HCT116 (cell line): ENCODE measurements around the gene AGER. TPM values are rescaled to one million over a fixed set of nuclear protein-coding genes. Genes with fewer than 3 reads are reported as not detected.

Source experiments
- ATAC-seq: fragments of 200-7000 bp; cut with Tn5 transposase; 2 replicates; pipeline ENCODE4 v1.9.1; 2020; ENCODE audit warnings: mild to moderate bottlenecking, moderate library complexity
- BruUV-seq: library from RNA; stranded (reverse); fragments of 400-500 nt; replicated peaks from 2 replicates; lab custom pipeline; 2021; lab: Mats Ljungman, UMichigan
- CTCF ChIA-PET: fragments of 300-600 bp; sonication (Branson Sonifier 250); formaldehyde crosslinking; loops from one replicate; lab custom pipeline; 2021; ENCODE audit warnings: antibody characterized with exemption; lab: Charles Lee
- POLR2A ChIA-PET: fragments of 300-600, 350-600 bp; sonication (Branson Sonifier 250); formaldehyde crosslinking; loops from one replicate; lab custom pipeline; 2021; ENCODE audit warnings: antibody characterized with exemption; lab: Charles Lee
- RAD21 ChIA-PET, 2 experiments: fragments of 300-600 bp; sonication (Branson Sonifier 250); formaldehyde crosslinking; loops; one replicate each; lab custom pipeline; 2023; ENCODE audit warnings: low total read pairs in 2 of 2; ENCODE audit not compliant: uncharacterized antibody in 2 of 2, unreplicated experiment in 2 of 2, low non-redundant PET in 1 of 2; lab: Charles Lee
- DNase-seq: peaks from one replicate; pipeline ENCODE4 v3.0.0-alpha.2; 2010; ENCODE audit warnings: low read depth, low spot score
- H2AFZ ChIP-seq: fragments of 200-600 bp; shearing (Covaris generic), sonication (generic); 2 replicates; pipeline ENCODE4 v1.6.1; 2017; ENCODE audit warnings: low read depth, mixed run types, mixed read lengths, antibody characterized with exemption, low read length; ENCODE audit not compliant: poor library complexity, severe bottlenecking
- H3K27ac ChIP-seq: 2 replicates; pipeline ENCODE4 v1.5.1; 2012; ENCODE audit warnings: low read depth, low read length
- H3K27me3 ChIP-seq: fragments of 200-600 bp; sonication (generic); 2 replicates; pipeline ENCODE4 v1.6.1; 2016; ENCODE audit warnings: mixed run types, low read length, mixed read lengths; ENCODE audit not compliant: insufficient read depth
- H3K36me3 ChIP-seq, 2 experiments: fragments of 200-500 bp in 1 of 2; fragments of 200-600 bp in 1 of 2; sonication (Bioruptor generic) in 1 of 2; sonication (generic) in 1 of 2; 2 replicates each; pipeline versions ENCODE4 v1.5.1 to v1.6.1; 2014 to 2016; ENCODE audit warnings: low read length in 2 of 2, inconsistent platforms in 1 of 2, mixed read lengths in 1 of 2, mixed run types in 1 of 2; ENCODE audit not compliant: insufficient read depth in 2 of 2, control insufficient read depth in 1 of 2
- H3K4me1 ChIP-seq, 2 experiments: fragments of 200-600 bp in 1 of 2; sonication (generic) in 1 of 2; 2 replicates each; pipeline versions ENCODE4 v1.5.1 to v1.6.1; 2012 to 2017; ENCODE audit warnings: low read length in 2 of 2, inconsistent platforms in 1 of 2, mild to moderate bottlenecking in 1 of 2, mixed read lengths in 1 of 2, mixed run types in 1 of 2, moderate library complexity in 1 of 2; ENCODE audit not compliant: insufficient read depth in 2 of 2, control insufficient read depth in 1 of 2
- H3K4me2 ChIP-seq: fragments of 200-600 bp; sonication (generic); 2 replicates; pipeline ENCODE4 v1.6.1; 2017; ENCODE audit warnings: mixed run types, low read length, mixed read lengths
- H3K4me3 ChIP-seq, 2 experiments: fragments of 200-600 bp in 1 of 2; sonication (generic) in 1 of 2; replicated peaks in 1 of 2; 2 replicates each; pipeline ENCODE4 v1.5.1; 2011 to 2016; ENCODE audit warnings: low read length in 2 of 2, control low read depth in 1 of 2, low read depth in 1 of 2, mild to moderate bottlenecking in 1 of 2, mixed read lengths in 1 of 2, mixed run types in 1 of 2
- H3K79me2 ChIP-seq: fragments of 200-600 bp; sonication (generic); 2 replicates; pipeline ENCODE4 v1.6.1; 2017; ENCODE audit warnings: mild to moderate bottlenecking, mixed run types, low read length, moderate library complexity, mixed read lengths; ENCODE audit not compliant: insufficient read depth
- H3K9ac ChIP-seq: fragments of 200-600 bp; sonication (generic); 2 replicates; pipeline ENCODE4 v1.6.1; 2016; ENCODE audit warnings: low read length, mixed read lengths
- H3K9me2 ChIP-seq: fragments of 200-600 bp; sonication (generic), shearing (Covaris generic); 2 replicates; pipeline ENCODE4 v1.6.1; 2017; ENCODE audit warnings: mixed run types, mild to moderate bottlenecking, moderate library complexity; ENCODE audit not compliant: insufficient read depth
- H3K9me3 ChIP-seq, 2 experiments: fragments of 200-500 bp in 1 of 2; fragments of 200-600 bp in 1 of 2; sonication (Bioruptor generic) in 1 of 2; sonication (generic) in 1 of 2; 2 replicates each; pipeline ENCODE4 v1.6.1; 2014 to 2017; ENCODE audit warnings: low read length in 2 of 2, mixed read lengths in 2 of 2, inconsistent platforms in 1 of 2, low read depth in 1 of 2, mild to moderate bottlenecking in 1 of 2, mixed run types in 1 of 2, moderate library complexity in 1 of 2; ENCODE audit not compliant: control insufficient read depth in 1 of 2, insufficient read depth in 1 of 2
- H4K20me1 ChIP-seq: fragments of 200-600 bp; sonication (generic), shearing (Covaris generic); 2 replicates; pipeline ENCODE4 v1.6.1; 2017; ENCODE audit warnings: mixed run types, mild to moderate bottlenecking, moderate library complexity; ENCODE audit not compliant: insufficient read depth
- EGR1 ChIP-seq: IDR thresholded peaks from 2 replicates; pipeline ENCODE4 v1.6.1; 2012; ENCODE audit warnings: low read depth
- ELF1 ChIP-seq: IDR thresholded peaks from 2 replicates; pipeline ENCODE4 v1.6.1; 2012; ENCODE audit warnings: low read depth, borderline replicate concordance
- EZH2 ChIP-seq: fragments of 200-600 bp; sonication (generic); IDR thresholded peaks from 2 replicates; pipeline ENCODE4 v1.6.1; 2017; ENCODE audit warnings: antibody characterized with exemption, mixed run types
- EZH2phosphoT487 ChIP-seq: fragments of 200-600 bp; IDR thresholded peaks from 2 replicates; pipeline ENCODE4 v1.6.1; 2018; ENCODE audit warnings: antibody characterized with exemption, borderline replicate concordance
- FOSL1 ChIP-seq: IDR thresholded peaks from 2 replicates; pipeline ENCODE4 v1.6.1; 2012; ENCODE audit warnings: low read depth
- POLR2AphosphoS5 ChIP-seq: IDR thresholded peaks from 2 replicates; pipeline ENCODE4 v1.6.1; 2011; ENCODE audit warnings: mild to moderate bottlenecking, low read depth, low read length, moderate library complexity
- RAD21 ChIP-seq: IDR thresholded peaks from 2 replicates; pipeline ENCODE4 v1.6.1; 2012; ENCODE audit warnings: low read depth, mild to moderate bottlenecking
- SIN3A ChIP-seq: IDR thresholded peaks from 2 replicates; pipeline ENCODE4 v1.6.1; 2012; ENCODE audit warnings: low read depth
- SP1 ChIP-seq: IDR thresholded peaks from 2 replicates; pipeline ENCODE4 v1.6.1; 2012; ENCODE audit warnings: low read depth
- SRF ChIP-seq: IDR thresholded peaks from 2 replicates; pipeline ENCODE4 v1.6.1; 2012; ENCODE audit warnings: low read depth
- TCF7L2 ChIP-seq: IDR thresholded peaks from 2 replicates; pipeline ENCODE4 v1.7.0; 2011; ENCODE audit warnings: borderline replicate concordance, inconsistent platforms; ENCODE audit not compliant: insufficient read depth, insufficient read length; ENCODE audit errors: extremely low read depth
- YY1 ChIP-seq: IDR thresholded peaks from 2 replicates; pipeline ENCODE4 v1.6.1; 2011; ENCODE audit warnings: low read length, low read depth, moderate library complexity, mild to moderate bottlenecking; ENCODE audit not compliant: insufficient replicate concordance; ENCODE audit errors: extremely low read depth
- ZBTB33 ChIP-seq: IDR thresholded peaks from 2 replicates; pipeline ENCODE4 v1.6.1; 2011; ENCODE audit warnings: mild to moderate bottlenecking, low read length, moderate library complexity; ENCODE audit not compliant: insufficient replicate concordance; ENCODE audit errors: extremely low read depth
- ZFX ChIP-seq: fragments of 450-650 bp; IDR thresholded peaks from 2 replicates; pipeline ENCODE4 v1.6.1; 2017
- ZNF274 ChIP-seq: fragments of 200-500 bp; sonication (Bioruptor generic); IDR thresholded peaks from 2 replicates; pipeline ENCODE4 v1.6.1; 2014; ENCODE audit warnings: mild to moderate bottlenecking, low read depth, low read length, inconsistent platforms
- intact Hi-C: fragments of 100-400 bp; cut with micrococcal nuclease; formaldehyde crosslinking; loops from 2 replicates; pipeline ENCODE4 v1.10.0; 2022
- total RNA-seq: library from RNA; stranded (reverse); gene quantifications from one replicate; pipeline ENCODE4 v1.2.1, GENCODE V29; 2021; ENCODE audit not compliant: unreplicated experiment
- TF ChIP-seq, protein P1 (sequence below): IDR thresholded peaks from 2 replicates; pipeline ENCODE4 v1.6.1; 2012; ENCODE audit warnings: low read depth
- TF ChIP-seq, protein P2 (sequence below): IDR thresholded peaks from 2 replicates; pipeline ENCODE4 v1.6.1; 2012
- TF ChIP-seq, protein P3 (sequence below): IDR thresholded peaks from 2 replicates; pipeline ENCODE4 v1.6.1; 2012
- TF ChIP-seq, protein P4 (sequence below), 3 experiments: fragments of 200-600 bp in 1 of 3; sonication (generic) in 1 of 3; IDR thresholded peaks in 2 of 3; conservative IDR thresholded peaks in 1 of 3; 2 replicates each; pipeline ENCODE4 v1.5.1; 2012 to 2017; ENCODE audit warnings: low read depth in 2 of 3, low read length in 2 of 3, antibody characterized with exemption in 1 of 3, borderline replicate concordance in 1 of 3, control low read depth in 1 of 3, mild to moderate bottlenecking in 1 of 3, mixed read lengths in 1 of 3, mixed run types in 1 of 3, moderate library complexity in 1 of 3; ENCODE audit not compliant: insufficient read depth in 1 of 3

The AGER gene
- total RNA-seq, 1 experiment from 2014 or later = 22.6 TPM

DNA sequence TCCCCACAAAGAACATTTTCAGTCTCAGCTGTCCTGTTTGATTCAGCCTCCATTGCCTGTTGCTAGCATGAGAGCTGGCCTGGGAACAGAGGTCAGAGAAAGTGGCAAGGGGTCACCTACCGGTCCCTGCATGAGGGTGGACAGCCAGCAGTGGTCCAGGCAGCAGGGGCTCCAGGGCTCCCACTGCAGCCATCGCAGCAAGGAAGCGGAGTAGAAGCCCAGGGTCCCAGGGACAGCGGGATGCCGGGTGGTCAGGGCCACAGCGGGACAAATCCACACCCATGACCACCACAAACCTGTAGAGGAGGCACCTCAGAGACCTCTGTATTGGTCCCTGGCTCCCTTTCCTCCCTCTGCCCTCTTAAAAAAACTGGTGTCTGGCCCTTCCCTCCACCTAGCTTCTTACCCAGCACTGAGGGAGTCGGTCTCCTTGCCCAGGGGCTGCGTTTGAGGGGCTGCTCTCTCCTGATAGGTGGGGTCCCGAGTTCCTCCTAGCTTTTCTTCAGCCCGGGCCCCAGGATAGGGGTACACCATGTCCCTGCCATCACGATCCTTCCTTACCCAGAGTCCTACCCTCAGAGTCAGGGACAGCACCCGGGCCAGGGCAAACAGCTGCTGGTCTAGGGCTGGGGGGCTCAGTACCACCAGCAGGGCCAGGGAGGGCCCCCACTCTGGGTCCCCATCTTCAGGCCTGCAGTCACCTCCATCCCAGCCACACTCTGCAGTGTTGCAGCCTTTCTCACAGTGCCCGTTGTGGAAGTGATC, 16.8 kb upstream of the AGER start:
- ATAC-seq (no peak), DNase-seq (no peak)
- no peaks in the 10 kb centered on the region for H3K36me3 ChIP-seq
- BruUV-seq = no TSS peak
- H3K79me2 ChIP-seq = no peaks in the 10 kb centered on the region
- H3K9ac ChIP-seq = no peak overlapping the region
- RAD21 ChIA-PET = no interaction called here
- no peaks in the 10 kb centered on the region for H3K9me3 ChIP-seq
- H3K4me1 ChIP-seq = peaks cover 11 to 22% of the 10 kb centered on the region in 2 experiments
- H3K4me3 ChIP-seq = no peak overlapping the region
- POLR2A ChIA-PET = no interaction called here
- H4K20me1 ChIP-seq = no peaks in the 10 kb centered on the region
- H3K9me2 ChIP-seq = no peaks in the 10 kb centered on the region
- H2AFZ ChIP-seq = no peak overlapping the region
- H3K4me2 ChIP-seq = no peak overlapping the region
- intact Hi-C loops = no loop called here
- 0 out of 2 replicates have a peak, but pooled peaks cover 3% of the 10 kb centered on the region for H3K27me3 ChIP-seq
- CTCF ChIA-PET = no interaction called here
- H3K27ac ChIP-seq = no peak overlapping the region
- no peak for TF ChIP-seq EGR1
- no peak for TF ChIP-seq SIN3A
- no peak for TF ChIP-seq FOSL1
- TF ChIP-seq POLR2AphosphoS5 = no peak
- TF ChIP-seq, protein P1, sequence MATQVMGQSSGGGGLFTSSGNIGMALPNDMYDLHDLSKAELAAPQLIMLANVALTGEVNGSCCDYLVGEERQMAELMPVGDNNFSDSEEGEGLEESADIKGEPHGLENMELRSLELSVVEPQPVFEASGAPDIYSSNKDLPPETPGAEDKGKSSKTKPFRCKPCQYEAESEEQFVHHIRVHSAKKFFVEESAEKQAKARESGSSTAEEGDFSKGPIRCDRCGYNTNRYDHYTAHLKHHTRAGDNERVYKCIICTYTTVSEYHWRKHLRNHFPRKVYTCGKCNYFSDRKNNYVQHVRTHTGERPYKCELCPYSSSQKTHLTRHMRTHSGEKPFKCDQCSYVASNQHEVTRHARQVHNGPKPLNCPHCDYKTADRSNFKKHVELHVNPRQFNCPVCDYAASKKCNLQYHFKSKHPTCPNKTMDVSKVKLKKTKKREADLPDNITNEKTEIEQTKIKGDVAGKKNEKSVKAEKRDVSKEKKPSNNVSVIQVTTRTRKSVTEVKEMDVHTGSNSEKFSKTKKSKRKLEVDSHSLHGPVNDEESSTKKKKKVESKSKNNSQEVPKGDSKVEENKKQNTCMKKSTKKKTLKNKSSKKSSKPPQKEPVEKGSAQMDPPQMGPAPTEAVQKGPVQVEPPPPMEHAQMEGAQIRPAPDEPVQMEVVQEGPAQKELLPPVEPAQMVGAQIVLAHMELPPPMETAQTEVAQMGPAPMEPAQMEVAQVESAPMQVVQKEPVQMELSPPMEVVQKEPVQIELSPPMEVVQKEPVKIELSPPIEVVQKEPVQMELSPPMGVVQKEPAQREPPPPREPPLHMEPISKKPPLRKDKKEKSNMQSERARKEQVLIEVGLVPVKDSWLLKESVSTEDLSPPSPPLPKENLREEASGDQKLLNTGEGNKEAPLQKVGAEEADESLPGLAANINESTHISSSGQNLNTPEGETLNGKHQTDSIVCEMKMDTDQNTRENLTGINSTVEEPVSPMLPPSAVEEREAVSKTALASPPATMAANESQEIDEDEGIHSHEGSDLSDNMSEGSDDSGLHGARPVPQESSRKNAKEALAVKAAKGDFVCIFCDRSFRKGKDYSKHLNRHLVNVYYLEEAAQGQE = no peak
- no peak for TF ChIP-seq RAD21
- TF ChIP-seq ELF1 = no peak
- TF ChIP-seq, protein P2, sequence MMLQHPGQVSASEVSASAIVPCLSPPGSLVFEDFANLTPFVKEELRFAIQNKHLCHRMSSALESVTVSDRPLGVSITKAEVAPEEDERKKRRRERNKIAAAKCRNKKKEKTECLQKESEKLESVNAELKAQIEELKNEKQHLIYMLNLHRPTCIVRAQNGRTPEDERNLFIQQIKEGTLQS = no peak
- TF ChIP-seq EZH2phosphoT487 = no peak
- TF ChIP-seq TCF7L2 = no peak
- TF ChIP-seq, protein P3, sequence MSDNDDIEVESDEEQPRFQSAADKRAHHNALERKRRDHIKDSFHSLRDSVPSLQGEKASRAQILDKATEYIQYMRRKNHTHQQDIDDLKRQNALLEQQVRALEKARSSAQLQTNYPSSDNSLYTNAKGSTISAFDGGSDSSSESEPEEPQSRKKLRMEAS = no peak
- no peak for TF ChIP-seq SP1
- TF ChIP-seq, protein P4, sequence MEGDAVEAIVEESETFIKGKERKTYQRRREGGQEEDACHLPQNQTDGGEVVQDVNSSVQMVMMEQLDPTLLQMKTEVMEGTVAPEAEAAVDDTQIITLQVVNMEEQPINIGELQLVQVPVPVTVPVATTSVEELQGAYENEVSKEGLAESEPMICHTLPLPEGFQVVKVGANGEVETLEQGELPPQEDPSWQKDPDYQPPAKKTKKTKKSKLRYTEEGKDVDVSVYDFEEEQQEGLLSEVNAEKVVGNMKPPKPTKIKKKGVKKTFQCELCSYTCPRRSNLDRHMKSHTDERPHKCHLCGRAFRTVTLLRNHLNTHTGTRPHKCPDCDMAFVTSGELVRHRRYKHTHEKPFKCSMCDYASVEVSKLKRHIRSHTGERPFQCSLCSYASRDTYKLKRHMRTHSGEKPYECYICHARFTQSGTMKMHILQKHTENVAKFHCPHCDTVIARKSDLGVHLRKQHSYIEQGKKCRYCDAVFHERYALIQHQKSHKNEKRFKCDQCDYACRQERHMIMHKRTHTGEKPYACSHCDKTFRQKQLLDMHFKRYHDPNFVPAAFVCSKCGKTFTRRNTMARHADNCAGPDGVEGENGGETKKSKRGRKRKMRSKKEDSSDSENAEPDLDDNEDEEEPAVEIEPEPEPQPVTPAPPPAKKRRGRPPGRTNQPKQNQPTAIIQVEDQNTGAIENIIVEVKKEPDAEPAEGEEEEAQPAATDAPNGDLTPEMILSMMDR (IDR thresholded peaks at IDR 0.05 in 2 of 3, conservative IDR thresholded peaks at IDR 0.05 in 1 of 3; ENCODE audit: borderline replicate concordance in 1 of 3, insufficient read depth in 1 of 3, low read depth in 2 of 3, low read length in 2 of 3) = no peak
- no peak for TF ChIP-seq EZH2
- TF ChIP-seq ZNF274 = no peak
- TF ChIP-seq YY1 = no peak
- no peak for TF ChIP-seq ZBTB33
- no peak for TF ChIP-seq SRF
- no peak for TF ChIP-seq ZFX
